HG03460 (cell line): ENCODE data around the gene GAP43.

ENCODE experiments used
- ATAC-seq: cut with Tn5 transposase; IDR thresholded peaks from one replicate; pipeline ENCODE4 v1.9.1; 2021; ENCODE audit not compliant: unreplicated experiment

Gene GAP43

GRCh38 chr3:115627180-115628074 is 4.1 kb downstream of the GAP43 start:
- peak; percentile 77 for ATAC-seq

GRCh38 chr3:115628075-115628412 is 4.7 kb downstream of the GAP43 start:
- ATAC-seq, result peak; percentile 48

GRCh38 chr3:115630850-115631249 is 7.5 kb downstream of the GAP43 start:
- ATAC-seq, result no peak

- ATAC-seq, result no peak
Measured at GRCh38 chr3:115632026-115632425, 8.7 kb downstream of the GAP43 start.

GRCh38 chr3:115633467-115633866 is 10.2 kb downstream of the GAP43 start:
- no peak for ATAC-seq

- no peak for ATAC-seq
Measured at GRCh38 chr3:115634052-115634451, 10.7 kb downstream of the GAP43 start.

GRCh38 chr3:115635406-115635805 is 12.1 kb downstream of the GAP43 start:
- no peak for ATAC-seq

GRCh38 chr3:115638241-115638640 is 14.9 kb downstream of the GAP43 start:
- no peak for ATAC-seq

- no peak for ATAC-seq
Measured at GRCh38 chr3:115638991-115639390, 15.7 kb downstream of the GAP43 start.

GRCh38 chr3:115644391-115644790 is 21.1 kb downstream of the GAP43 start:
- ATAC-seq, result no peak

GRCh38 chr3:115646027-115646690 is 22.8 kb downstream of the GAP43 start:
- ATAC-seq, result no peak

GRCh38 chr3:115648559-115648958 is 25.2 kb downstream of the GAP43 start:
- ATAC-seq, result no peak

GRCh38 chr3:115651087-115651486 is 27.8 kb downstream of the GAP43 start:
- ATAC-seq, result peak; percentile 59

- ATAC-seq, result no peak
Measured at GRCh38 chr3:115651599-115651998, 28.3 kb downstream of the GAP43 start.

- peak; percentile 66 for ATAC-seq
Measured at GRCh38 chr3:115652738-115653137, 29.4 kb downstream of the GAP43 start.

GRCh38 chr3:115655761-115656282 is 32.5 kb downstream of the GAP43 start:
- ATAC-seq, result no peak

GRCh38 chr3:115657168-115657567 is 33.9 kb downstream of the GAP43 start:
- ATAC-seq, result no peak

- no peak for ATAC-seq
Measured at GRCh38 chr3:115658032-115658336, 34.7 kb downstream of the GAP43 start.

GRCh38 chr3:115658337-115659181 is 35.2 kb downstream of the GAP43 start:
- ATAC-seq, result peak; percentile 90

GRCh38 chr3:115659253-115660220 is 36.2 kb downstream of the GAP43 start:
- ATAC-seq, result peak; percentile 24
